K562 (cell line): ENCODE measurements around the gene GLIS1. TPM values are rescaled to one million over a fixed set of nuclear protein-coding genes. Genes with fewer than 3 reads are reported as not detected.

Source experiments
- CBFA2T3 ChIP-seq: fragments of 450-650 bp; IDR thresholded peaks from 2 replicates; pipeline ENCODE4 v1.6.1; 2017
- CHD4 ChIP-seq: fragments of 200-600 bp; sonication (generic); IDR thresholded peaks from 3 replicates; pipeline ENCODE4 v1.6.1; 2012; ENCODE audit warnings: low read depth, mild to moderate bottlenecking, mixed read lengths, low read length, inconsistent platforms; ENCODE audit not compliant: insufficient read depth, insufficient replicate concordance, poor library complexity, severe bottlenecking
- FOXA3 ChIP-seq, 2 experiments: fragments of 450-650 bp in 1 of 2; sonication (generic) in 1 of 2; formaldehyde crosslinking; IDR thresholded peaks in 1 of 2; conservative IDR thresholded peaks in 1 of 2; 2 replicates each; pipeline versions ENCODE4 v1.4.0 to v1.8.0; 2020 to 2022; ENCODE audit warnings: mild to moderate bottlenecking in 2 of 2, missing genetic modification reagents in 1 of 2
- FOXJ2 ChIP-seq: fragments of 200-800 bp; sonication (Bioruptor generic); IDR thresholded peaks from 2 replicates; pipeline ENCODE4 v1.6.1; 2016; ENCODE audit warnings: missing genetic modification characterization, missing compliant biosample characterization
- FOXK2 ChIP-seq, 2 experiments: fragments of 450-650 bp; IDR thresholded peaks in 1 of 2; conservative IDR thresholded peaks in 1 of 2; 2 replicates each; pipeline ENCODE4 v1.6.1; 2016; ENCODE audit warnings: low read depth in 2 of 2, mild to moderate bottlenecking in 1 of 2
- HCFC1 ChIP-seq: IDR thresholded peaks from 2 replicates; pipeline ENCODE4 v1.6.1; 2012; ENCODE audit warnings: low read depth, low read length, improper control_type of control experiment
- MCM7 ChIP-seq, 2 experiments: fragments of 450-650 bp; IDR thresholded peaks; 2 replicates each; pipeline ENCODE4 v1.6.1; 2016 to 2018
- MEIS2 ChIP-seq: fragments of 450-650 bp; IDR thresholded peaks from 2 replicates; pipeline ENCODE4 v1.6.1; 2014; ENCODE audit warnings: mild to moderate bottlenecking; ENCODE audit not compliant: partially characterized antibody
- NCOA4 ChIP-seq: fragments of 450-650 bp; IDR thresholded peaks from 2 replicates; pipeline ENCODE4 v1.6.1; 2018; ENCODE audit warnings: mild to moderate bottlenecking; ENCODE audit not compliant: partially characterized antibody
- NFATC3 ChIP-seq: fragments of 450-650 bp; IDR thresholded peaks from 2 replicates; pipeline ENCODE4 v1.6.1; 2017; ENCODE audit warnings: mild to moderate bottlenecking
- RFX5 ChIP-seq: IDR thresholded peaks from 2 replicates; pipeline ENCODE4 v1.6.1; 2011; ENCODE audit warnings: low read depth, mild to moderate bottlenecking, improper control_type of control experiment, low read length
- TAF9B ChIP-seq: fragments of 450-650 bp; IDR thresholded peaks from 2 replicates; pipeline ENCODE4 v1.6.1; 2018; ENCODE audit warnings: mild to moderate bottlenecking; ENCODE audit not compliant: partially characterized antibody
- TCF7L2 ChIP-seq: fragments of 150-350 bp; IDR thresholded peaks from 2 replicates; pipeline ENCODE4 v1.6.1; 2016; ENCODE audit warnings: low read depth, mild to moderate bottlenecking, low read length, moderate library complexity
- ZFP36 ChIP-seq: fragments of 150-350 bp; IDR thresholded peaks from 2 replicates; pipeline ENCODE4 v1.6.1; 2018; ENCODE audit warnings: low read length, low read depth; ENCODE audit not compliant: partially characterized antibody
- ZNF239 ChIP-seq: fragments of 250-450 bp; sonication (Bioruptor Pico); IDR thresholded peaks from 2 replicates; pipeline ENCODE4 v1.4.0; 2020; ENCODE audit warnings: mild to moderate bottlenecking
- polyA plus RNA-seq, 8 experiments: library from polyadenylated mRNA; depleted of rRNA in 4 of 8; stranded (reverse) in 5 of 8; unstranded in 3 of 8; fragments of >200 nt; fragmentation: Nextera tagmentation in 2 of 8; fragmentation: Illumina TruSeq in 1 of 8; extraction: Ambion mirVana in 2 of 8; extraction: Trizol in 1 of 8; gene quantifications; 2 replicates each; pipeline versions ENCODE4 v1.2.1 to v1.2.3, GENCODE V29; 2011 to 2014; ENCODE audit warnings: inconsistent platforms in 1 of 8, missing spikeins in 1 of 8
- total RNA-seq, 7 experiments: library from RNA; depleted of rRNA in 6 of 7; stranded (reverse); fragments of >200 nt in 6 of 7; fragmentation: Illumina TruSeq in 2 of 7; extraction: Trizol in 2 of 7; gene quantifications; 2 replicates each; pipeline versions ENCODE4 v1.2.1 to v1.2.3, GENCODE V29; 2011 to 2021; ENCODE audit warnings: low replicate concordance in 1 of 7
- TF ChIP-seq, protein P1 (sequence below): sonication (generic); formaldehyde crosslinking; IDR thresholded peaks from 2 replicates; pipeline ENCODE4 v1.8.0; 2022; ENCODE audit warnings: mild to moderate bottlenecking, low read depth, missing genetic modification reagents
- TF ChIP-seq, protein P2 (sequence below): fragments of 250-450 bp; sonication (Bioruptor Pico); IDR thresholded peaks from 2 replicates; pipeline ENCODE4 v1.5.1; 2021; ENCODE audit warnings: mild to moderate bottlenecking
- TF ChIP-seq, protein P3 (sequence below): IDR thresholded peaks from 2 replicates; pipeline ENCODE4 v1.6.1; 2012; ENCODE audit warnings: low read depth, low read length, improper control_type of control experiment, borderline replicate concordance
- TF ChIP-seq, protein P4 (sequence below): fragments of 150-350 bp; IDR thresholded peaks from 2 replicates; pipeline ENCODE4 v1.6.1; 2014; ENCODE audit warnings: low read depth, mild to moderate bottlenecking, low read length, borderline replicate concordance
- TF ChIP-seq, protein P5 (sequence below): fragments of 250-450 bp; sonication (Bioruptor Pico); IDR thresholded peaks from 2 replicates; pipeline ENCODE4 v1.8.0; 2022; ENCODE audit warnings: moderate library complexity, mild to moderate bottlenecking, inconsistent platforms

Gene GLIS1
- total and polyA plus RNA-seq, 9 of the 15 experiments (the other 6 are each of a cell fraction or from before 2014, with no cell fraction given): not detected

DNA sequence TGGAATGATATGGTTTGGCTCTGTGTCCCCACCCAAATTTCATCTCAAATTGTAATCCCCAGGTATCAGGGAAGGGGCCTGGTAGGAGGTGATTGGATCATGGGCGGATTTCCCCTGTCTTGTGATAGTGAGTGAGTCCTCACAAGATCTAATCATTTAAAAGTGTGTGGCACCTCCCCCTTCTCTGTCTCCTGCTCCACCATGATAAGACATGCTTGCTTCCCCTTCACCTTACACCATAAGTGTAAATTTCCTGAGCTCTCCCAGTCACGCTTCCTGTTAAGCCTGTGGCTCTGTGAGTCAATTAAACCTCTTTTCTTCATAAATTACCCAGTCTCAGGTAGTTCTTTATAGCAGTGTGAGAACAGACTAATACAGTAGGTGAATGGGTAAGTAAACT, 170.4 kb downstream of the GLIS1 start (continued):
- TF ChIP-seq, protein P1, sequence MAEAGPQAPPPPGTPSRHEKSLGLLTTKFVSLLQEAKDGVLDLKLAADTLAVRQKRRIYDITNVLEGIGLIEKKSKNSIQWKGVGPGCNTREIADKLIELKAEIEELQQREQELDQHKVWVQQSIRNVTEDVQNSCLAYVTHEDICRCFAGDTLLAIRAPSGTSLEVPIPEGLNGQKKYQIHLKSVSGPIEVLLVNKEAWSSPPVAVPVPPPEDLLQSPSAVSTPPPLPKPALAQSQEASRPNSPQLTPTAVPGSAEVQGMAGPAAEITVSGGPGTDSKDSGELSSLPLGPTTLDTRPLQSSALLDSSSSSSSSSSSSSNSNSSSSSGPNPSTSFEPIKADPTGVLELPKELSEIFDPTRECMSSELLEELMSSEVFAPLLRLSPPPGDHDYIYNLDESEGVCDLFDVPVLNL (CRISPR knock-in tag): no peak
- TF ChIP-seq, protein P2, sequence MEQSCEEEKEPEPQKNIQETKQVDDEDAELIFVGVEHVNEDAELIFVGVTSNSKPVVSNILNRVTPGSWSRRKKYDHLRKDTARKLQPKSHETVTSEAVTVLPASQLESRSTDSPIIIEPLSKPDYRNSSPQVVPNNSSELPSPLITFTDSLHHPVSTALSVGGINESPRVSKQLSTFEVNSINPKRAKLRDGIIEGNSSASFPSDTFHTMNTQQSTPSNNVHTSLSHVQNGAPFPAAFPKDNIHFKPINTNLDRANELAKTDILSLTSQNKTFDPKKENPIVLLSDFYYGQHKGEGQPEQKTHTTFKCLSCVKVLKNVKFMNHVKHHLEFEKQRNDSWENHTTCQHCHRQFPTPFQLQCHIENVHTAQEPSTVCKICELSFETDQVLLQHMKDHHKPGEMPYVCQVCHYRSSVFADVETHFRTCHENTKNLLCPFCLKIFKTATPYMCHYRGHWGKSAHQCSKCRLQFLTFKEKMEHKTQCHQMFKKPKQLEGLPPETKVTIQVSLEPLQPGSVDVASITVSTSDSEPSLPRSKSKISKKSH (CRISPR knock-in tag): no peak
- TF ChIP-seq RFX5 (no peak), ZNF239 (CRISPR knock-in tag) (no peak), HCFC1 (no peak), ZFP36 (no peak), CHD4 (no peak), MCM7 (IDR thresholded peaks at IDR 0.05) (no peak), FOXK2 (conservative IDR thresholded peaks at IDR 0.05 in 1 of 2, IDR thresholded peaks at IDR 0.05 in 1 of 2; ENCODE audit: low read depth in 2 of 2) (no peak), FOXJ2 (tag) (no peak), NFATC3 (no peak), NCOA4 (no peak), TCF7L2 (no peak), MEIS2 (peak; percentile 20), FOXA3 (CRISPR knock-in tag; conservative IDR thresholded peaks at IDR 0.05 in 1 of 2, IDR thresholded peaks at IDR 0.05 in 1 of 2) (no peak), TAF9B (no peak), CBFA2T3 (peak; percentile 71)
- TF ChIP-seq, protein P3, sequence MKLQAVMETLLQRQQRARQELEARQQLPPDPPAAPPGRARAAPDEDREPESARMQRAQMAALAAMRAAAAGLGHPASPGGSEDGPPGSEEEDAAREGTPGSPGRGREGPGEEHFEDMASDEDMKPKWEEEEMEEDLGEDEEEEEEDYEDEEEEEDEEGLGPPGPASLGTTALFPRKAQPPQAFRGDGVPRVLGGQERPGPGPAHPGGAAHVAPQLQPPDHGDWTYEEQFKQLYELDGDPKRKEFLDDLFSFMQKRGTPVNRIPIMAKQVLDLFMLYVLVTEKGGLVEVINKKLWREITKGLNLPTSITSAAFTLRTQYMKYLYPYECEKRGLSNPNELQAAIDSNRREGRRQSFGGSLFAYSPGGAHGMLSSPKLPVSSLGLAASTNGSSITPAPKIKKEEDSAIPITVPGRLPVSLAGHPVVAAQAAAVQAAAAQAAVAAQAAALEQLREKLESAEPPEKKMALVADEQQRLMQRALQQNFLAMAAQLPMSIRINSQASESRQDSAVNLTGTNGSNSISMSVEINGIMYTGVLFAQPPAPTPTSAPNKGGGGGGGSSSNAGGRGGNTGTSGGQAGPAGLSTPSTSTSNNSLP: no peak
- TF ChIP-seq, protein P4, sequence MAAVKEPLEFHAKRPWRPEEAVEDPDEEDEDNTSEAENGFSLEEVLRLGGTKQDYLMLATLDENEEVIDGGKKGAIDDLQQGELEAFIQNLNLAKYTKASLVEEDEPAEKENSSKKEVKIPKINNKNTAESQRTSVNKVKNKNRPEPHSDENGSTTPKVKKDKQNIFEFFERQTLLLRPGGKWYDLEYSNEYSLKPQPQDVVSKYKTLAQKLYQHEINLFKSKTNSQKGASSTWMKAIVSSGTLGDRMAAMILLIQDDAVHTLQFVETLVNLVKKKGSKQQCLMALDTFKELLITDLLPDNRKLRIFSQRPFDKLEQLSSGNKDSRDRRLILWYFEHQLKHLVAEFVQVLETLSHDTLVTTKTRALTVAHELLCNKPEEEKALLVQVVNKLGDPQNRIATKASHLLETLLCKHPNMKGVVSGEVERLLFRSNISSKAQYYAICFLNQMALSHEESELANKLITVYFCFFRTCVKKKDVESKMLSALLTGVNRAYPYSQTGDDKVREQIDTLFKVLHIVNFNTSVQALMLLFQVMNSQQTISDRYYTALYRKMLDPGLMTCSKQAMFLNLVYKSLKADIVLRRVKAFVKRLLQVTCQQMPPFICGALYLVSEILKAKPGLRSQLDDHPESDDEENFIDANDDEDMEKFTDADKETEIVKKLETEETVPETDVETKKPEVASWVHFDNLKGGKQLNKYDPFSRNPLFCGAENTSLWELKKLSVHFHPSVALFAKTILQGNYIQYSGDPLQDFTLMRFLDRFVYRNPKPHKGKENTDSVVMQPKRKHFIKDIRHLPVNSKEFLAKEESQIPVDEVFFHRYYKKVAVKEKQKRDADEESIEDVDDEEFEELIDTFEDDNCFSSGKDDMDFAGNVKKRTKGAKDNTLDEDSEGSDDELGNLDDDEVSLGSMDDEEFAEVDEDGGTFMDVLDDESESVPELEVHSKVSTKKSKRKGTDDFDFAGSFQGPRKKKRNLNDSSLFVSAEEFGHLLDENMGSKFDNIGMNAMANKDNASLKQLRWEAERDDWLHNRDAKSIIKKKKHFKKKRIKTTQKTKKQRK: no peak
- TF ChIP-seq, protein P5, sequence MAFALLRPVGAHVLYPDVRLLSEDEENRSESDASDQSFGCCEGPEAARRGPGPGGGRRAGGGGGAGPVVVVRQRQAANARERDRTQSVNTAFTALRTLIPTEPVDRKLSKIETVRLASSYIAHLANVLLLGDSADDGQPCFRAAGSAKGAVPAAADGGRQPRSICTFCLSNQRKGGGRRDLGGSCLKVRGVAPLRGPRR (CRISPR knock-in tag): no peak
